GM18861 (cell line): ENCODE measurements around the gene PADI1.

ENCODE experiments used
- ATAC-seq: cut with Tn5 transposase; IDR thresholded peaks from one replicate; pipeline ENCODE4 v1.9.1; 2021; ENCODE audit not compliant: unreplicated experiment

PADI1 gene

DNA sequence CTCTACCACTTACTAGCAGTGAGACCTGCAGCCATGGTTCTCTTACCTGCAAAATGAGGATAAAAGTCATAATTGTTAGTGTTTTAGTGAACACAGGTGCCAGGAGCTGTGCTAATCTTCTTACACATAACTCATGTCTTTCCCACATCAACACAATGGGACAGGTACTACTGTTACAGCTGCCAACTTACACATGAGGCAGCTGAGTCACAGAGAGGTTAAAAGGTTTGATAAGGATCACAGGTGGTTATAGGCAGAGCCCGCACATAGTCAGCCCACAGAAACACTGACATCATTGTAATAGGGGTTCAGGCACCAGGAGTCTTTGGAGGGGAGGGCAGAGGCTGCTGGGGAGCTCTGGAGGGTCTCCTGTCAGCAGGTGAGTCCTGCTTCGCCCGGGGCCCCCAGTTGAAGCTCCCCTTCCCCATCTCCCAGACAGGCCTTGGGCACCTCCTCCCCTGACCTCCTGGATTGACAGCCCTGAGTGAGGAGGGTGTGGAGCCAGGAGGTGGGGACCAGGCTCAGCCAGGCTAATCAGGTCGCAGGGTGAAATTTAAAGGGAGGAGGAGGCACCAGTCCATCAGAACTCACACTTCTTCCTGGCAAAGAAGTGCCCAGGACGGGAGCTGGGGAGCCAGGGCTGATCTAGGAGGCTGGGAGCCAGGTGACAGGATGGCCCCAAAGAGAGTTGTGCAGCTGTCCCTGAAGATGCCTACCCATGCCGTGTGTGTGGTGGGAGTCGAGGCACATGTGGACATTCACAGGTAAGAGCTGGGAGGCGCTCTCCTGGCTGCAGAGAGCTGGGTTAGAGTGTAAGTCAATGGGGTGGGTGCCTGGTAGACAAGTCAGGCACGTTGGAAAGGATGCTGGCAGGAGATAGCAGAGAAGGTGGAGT, at the start of gene PADI1:
PADI1 (plus strand) TSS at position 583 of the 895 bp plus-strand sequence; CDS start at position 673, 90 bp downstream.
- ATAC-seq: no peak

- no peak for ATAC-seq
Observed at GRCh38 chr1:17155257-17155920, 49.5 kb upstream of the PADI1 start.

GRCh38 chr1:17156108-17156507, 48.8 kb upstream of the PADI1 start:
- ATAC-seq: no peak

GRCh38 chr1:17158961-17159360, 46.0 kb upstream of the PADI1 start:
- ATAC-seq: no peak

DNA sequence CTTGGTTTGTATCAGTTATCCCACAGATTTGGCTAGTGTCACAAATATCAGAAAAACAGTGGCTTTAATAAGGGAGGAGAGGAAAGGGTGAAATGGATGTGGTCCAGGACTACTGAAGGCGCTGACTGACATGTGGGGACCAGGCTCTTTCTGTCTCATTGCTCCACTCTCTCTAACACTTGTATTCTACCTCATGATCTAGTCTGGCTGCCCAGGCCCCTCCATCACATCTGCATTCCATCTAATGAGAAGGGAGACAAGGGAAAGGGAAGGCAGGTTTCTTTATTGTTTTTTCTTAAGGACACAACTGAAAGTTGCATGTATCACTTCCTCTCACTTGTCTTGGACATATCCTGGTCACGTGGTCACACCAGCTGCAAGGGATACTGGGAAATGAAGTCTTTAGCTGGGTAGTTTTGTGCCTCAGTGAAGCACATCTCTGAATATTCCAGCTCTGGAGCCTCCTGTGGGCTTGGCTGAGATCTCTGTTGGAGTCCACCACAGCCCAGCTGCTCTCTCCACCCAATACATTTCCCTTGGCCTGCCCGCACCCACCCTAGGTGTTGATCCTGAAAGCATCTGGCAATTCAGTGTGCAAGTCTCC, 43.7 kb upstream of the PADI1 start:
- ATAC-seq: no peak

- ATAC-seq: no peak
Observed at GRCh38 chr1:17161926-17162800, 42.8 kb upstream of the PADI1 start.

DNA sequence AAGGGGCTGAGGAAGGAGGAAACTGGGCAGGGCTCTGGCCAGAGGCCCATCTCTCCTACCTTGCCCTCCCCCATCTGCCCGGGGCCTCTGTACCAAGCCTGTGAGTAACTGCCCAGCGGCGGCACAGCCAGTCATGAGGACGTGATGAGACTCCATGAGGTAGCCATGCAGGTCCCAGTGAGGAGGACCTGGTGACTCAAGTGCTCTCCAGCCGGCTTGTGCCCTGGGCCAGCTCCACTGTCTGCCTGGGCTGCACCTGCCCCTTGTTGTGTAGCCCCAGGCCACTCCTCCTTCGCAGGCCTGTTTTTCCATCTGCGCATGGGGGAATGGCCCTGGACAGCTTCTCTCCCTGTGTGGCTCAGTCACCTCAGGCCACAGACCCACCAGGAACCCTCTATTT, 42.0 kb upstream of the PADI1 start:
- no peak for ATAC-seq

DNA sequence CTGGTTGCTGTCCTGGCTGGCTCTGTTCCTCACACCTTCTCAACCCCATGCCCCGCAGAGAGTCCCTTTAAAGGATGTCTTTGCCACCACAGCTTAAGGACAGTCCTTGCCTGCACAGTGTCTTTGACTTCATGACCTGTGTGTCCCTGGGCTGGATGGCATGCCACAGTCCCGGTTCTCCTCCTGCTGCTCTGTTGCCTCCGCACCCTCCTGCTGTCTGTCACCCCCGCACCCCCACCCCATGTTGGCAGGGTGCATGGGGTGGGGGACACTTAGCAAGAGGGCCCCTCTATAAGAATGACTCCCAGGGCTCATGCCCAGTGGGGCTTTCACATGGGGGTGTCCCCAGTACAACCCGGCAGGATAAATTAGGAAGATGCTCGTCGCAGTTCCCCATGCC, 41.6 kb upstream of the PADI1 start:
- ATAC-seq: no peak

DNA sequence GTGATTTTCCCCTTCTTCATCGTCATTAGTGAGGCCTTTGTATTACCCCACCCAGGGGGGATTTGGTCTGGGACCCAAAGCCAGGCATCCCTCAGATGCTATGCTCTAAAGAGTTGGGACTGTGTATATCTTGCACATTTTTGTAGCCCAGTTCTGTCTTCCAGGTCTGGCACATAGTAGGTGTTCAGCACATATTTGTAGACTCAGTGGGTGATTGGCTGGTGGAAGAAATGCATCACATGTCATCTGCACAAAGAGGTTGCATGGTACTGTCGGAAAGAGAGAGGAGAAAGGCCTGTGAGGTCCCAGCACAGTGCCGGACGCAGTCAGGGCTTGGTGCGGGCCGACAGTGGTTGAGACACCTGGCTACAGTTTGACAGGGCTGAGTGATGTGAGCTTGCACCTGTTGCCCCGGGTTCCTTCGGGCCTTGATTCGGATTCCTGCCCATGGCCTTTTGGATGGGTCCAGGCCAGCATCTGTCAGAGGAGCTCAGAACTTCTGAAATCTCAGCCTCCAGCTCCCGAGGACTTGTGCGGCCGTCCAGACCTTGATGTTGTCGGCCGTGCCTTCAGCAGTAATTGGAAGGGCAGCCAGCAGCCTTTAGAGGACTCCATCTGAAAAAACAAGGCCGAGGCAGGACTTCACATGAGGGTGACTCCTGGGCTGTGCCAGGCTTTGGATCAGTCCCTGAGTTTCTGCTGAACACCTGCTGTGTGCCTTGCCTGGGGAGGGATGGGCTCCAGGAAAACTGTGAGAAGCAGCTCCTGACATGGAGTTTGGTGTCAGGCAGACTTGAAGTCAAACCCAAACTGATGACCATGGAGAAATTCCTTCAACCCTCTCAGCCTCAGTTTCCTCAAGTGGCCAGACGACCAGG, 40.9 kb upstream of the PADI1 start:
- no peak for ATAC-seq

GRCh38 chr1:17165823-17166222, 39.1 kb upstream of the PADI1 start:
- ATAC-seq: no peak

GRCh38 chr1:17167041-17167785, 37.7 kb upstream of the PADI1 start:
- no peak for ATAC-seq

- no peak for ATAC-seq
Observed at GRCh38 chr1:17167786-17168090, 37.2 kb upstream of the PADI1 start.

- no peak for ATAC-seq
Observed at GRCh38 chr1:17168091-17168876, 36.6 kb upstream of the PADI1 start.

GRCh38 chr1:17170571-17170970, 34.4 kb upstream of the PADI1 start:
- ATAC-seq: no peak

GRCh38 chr1:17173217-17173616, 31.7 kb upstream of the PADI1 start:
- no peak for ATAC-seq

DNA sequence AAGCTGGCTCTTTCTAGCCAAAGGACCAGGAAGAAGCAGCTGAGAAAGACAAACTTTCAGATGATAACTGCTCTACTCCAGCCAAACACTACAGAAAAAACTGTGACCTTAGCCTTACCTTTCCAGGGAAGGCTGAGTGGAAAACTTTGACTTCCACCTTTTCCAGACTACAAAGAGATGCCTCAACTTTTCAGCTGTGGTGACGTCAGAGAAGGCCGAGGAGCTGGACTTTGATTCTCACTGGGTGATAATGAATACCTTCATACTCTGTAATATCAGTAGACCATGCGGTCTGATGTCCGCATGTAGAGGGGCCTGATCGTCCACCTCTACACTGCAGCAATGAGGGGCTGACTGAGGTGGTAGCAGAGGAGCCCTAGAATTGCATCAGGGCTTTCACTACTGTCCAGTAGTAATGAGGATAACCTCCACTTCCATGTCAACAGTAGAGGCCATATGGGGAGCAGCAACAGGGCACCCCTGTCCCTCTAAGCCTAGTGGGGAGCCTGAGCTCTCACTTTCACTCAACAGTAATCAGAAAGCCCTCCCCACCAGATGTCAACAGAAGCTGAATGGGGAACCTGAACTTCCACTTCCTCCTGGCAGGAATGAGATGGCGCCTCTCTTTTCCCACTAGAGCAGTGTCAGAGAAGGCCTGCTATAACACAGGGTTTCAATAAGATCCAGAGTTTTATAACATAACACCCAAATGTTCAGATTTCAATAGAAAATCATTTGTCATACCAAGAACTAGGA, 28.4 kb upstream of the PADI1 start:
- no peak for ATAC-seq

GRCh38 chr1:17177651-17178050, 27.3 kb upstream of the PADI1 start:
- ATAC-seq: no peak
